WTC11 (cell line): ENCODE results near the gene WDR82. TPM values are rescaled to one million over a fixed set of nuclear protein-coding genes. Genes with fewer than 3 reads are reported as not detected.

Experiments used
- ATAC-seq: fragments of 200-7000 bp; cut with Tn5 transposase; 2 replicates; pipeline ENCODE4 v1.10.0; 2021; ENCODE audit warnings: mild to moderate bottlenecking, moderate library complexity
- CTCF ChIA-PET: fragments of 300-600 bp; sonication (Branson Sonifier 250); formaldehyde crosslinking; loops from one replicate; lab custom pipeline; 2021; ENCODE audit warnings: antibody characterized with exemption; lab: Charles Lee
- POLR2A ChIA-PET: fragments of 350-600 bp; sonication (Branson Sonifier 250); formaldehyde crosslinking; loops from one replicate; lab custom pipeline; 2021; ENCODE audit warnings: antibody characterized with exemption; lab: Charles Lee
- DNase-seq: peaks from one replicate; pipeline ENCODE4 v3.0.0; 2021; ENCODE audit warnings: low spot score
- H3K27ac Mint-ChIP-seq: 2 replicates; pipeline ENCODE4 v1.8.0; 2021; ENCODE audit warnings: mixed read lengths
- H3K27me3 Mint-ChIP-seq: 2 replicates; pipeline ENCODE4 v1.8.0; 2021; ENCODE audit warnings: low read depth, mild to moderate bottlenecking, moderate library complexity, mixed read lengths
- H3K36me3 Mint-ChIP-seq: 2 replicates; pipeline ENCODE4 v1.8.0; 2021; ENCODE audit warnings: mixed read lengths
- H3K4me1 Mint-ChIP-seq: 2 replicates; pipeline ENCODE4 v1.8.0; 2022; ENCODE audit warnings: mixed read lengths
- H3K4me3 Mint-ChIP-seq: 2 replicates; pipeline ENCODE4 v1.8.0; 2021; ENCODE audit warnings: mild to moderate bottlenecking, moderate library complexity, mixed read lengths
- H3K9me3 Mint-ChIP-seq: 2 replicates; pipeline ENCODE4 v1.8.0; 2021; ENCODE audit warnings: mixed read lengths
- CREB1 ChIP-seq: sonication (generic); formaldehyde crosslinking; IDR thresholded peaks from 2 replicates; pipeline ENCODE4 v1.8.0; 2023; ENCODE audit warnings: mild to moderate bottlenecking, missing genetic modification reagents
- CREM ChIP-seq: sonication (generic); formaldehyde crosslinking; IDR thresholded peaks from 2 replicates; pipeline ENCODE4 v1.8.1; 2022; ENCODE audit warnings: mild to moderate bottlenecking, missing genetic modification reagents, moderate library complexity
- EMX1 ChIP-seq: fragments of 250-450 bp; sonication (Bioruptor Pico); IDR thresholded peaks from 2 replicates; pipeline ENCODE4 v1.8.0; 2021; ENCODE audit warnings: mild to moderate bottlenecking
- ESRRA ChIP-seq: sonication (generic); formaldehyde crosslinking; IDR thresholded peaks from 2 replicates; pipeline ENCODE4 v1.8.1; 2022; ENCODE audit warnings: mild to moderate bottlenecking, missing genetic modification reagents, borderline replicate concordance
- ETV6 ChIP-seq: sonication (generic); formaldehyde crosslinking; IDR thresholded peaks from 2 replicates; pipeline ENCODE4 v1.8.1; 2022; ENCODE audit warnings: mild to moderate bottlenecking, missing genetic modification reagents
- GRHL2 ChIP-seq: fragments of 250-450 bp; sonication (Bioruptor Pico); IDR thresholded peaks from 2 replicates; pipeline ENCODE4 v1.8.0; 2022; ENCODE audit warnings: mild to moderate bottlenecking, moderate library complexity; ENCODE audit not compliant: insufficient replicate concordance, severe bottlenecking
- GTF2I ChIP-seq: fragments of 250-450 bp; sonication (Bioruptor Pico); conservative IDR thresholded peaks from 2 replicates; pipeline ENCODE4 v1.4.0; 2021; ENCODE audit warnings: mild to moderate bottlenecking
- HMGA2 ChIP-seq: fragments of 250-450 bp; sonication (Bioruptor Pico); IDR thresholded peaks from 2 replicates; pipeline ENCODE4 v1.4.0; 2021; ENCODE audit warnings: mild to moderate bottlenecking, moderate library complexity
- IRF2 ChIP-seq: sonication (generic); formaldehyde crosslinking; IDR thresholded peaks from 2 replicates; pipeline ENCODE4 v1.8.0; 2022; ENCODE audit warnings: low read depth, missing genetic modification reagents, borderline replicate concordance
- JAZF1 ChIP-seq: fragments of 250-450 bp; sonication (Bioruptor Pico); IDR thresholded peaks from 2 replicates; pipeline ENCODE4 v1.9.0; 2021; ENCODE audit warnings: moderate library complexity, mild to moderate bottlenecking, inconsistent platforms
- MXD4 ChIP-seq: fragments of 250-450 bp; sonication (Bioruptor Pico); IDR thresholded peaks from 2 replicates; pipeline ENCODE4 v1.8.0; 2021; ENCODE audit warnings: mild to moderate bottlenecking, moderate library complexity, borderline replicate concordance
- NFE2L1 ChIP-seq: sonication (generic); formaldehyde crosslinking; IDR thresholded peaks from 2 replicates; pipeline ENCODE4 v1.8.1; 2023; ENCODE audit warnings: missing genetic modification reagents
- NR1H2 ChIP-seq: sonication (generic); formaldehyde crosslinking; IDR thresholded peaks from 2 replicates; pipeline ENCODE4 v1.9.0; 2021; ENCODE audit warnings: mild to moderate bottlenecking, moderate library complexity, missing genetic modification reagents
- NR2C2 ChIP-seq: sonication (generic); formaldehyde crosslinking; IDR thresholded peaks from 2 replicates; pipeline ENCODE4 v1.8.0; 2022; ENCODE audit warnings: mild to moderate bottlenecking, missing genetic modification reagents
- OVOL2 ChIP-seq: fragments of 250-450 bp; sonication (Bioruptor Pico); IDR thresholded peaks from 2 replicates; pipeline ENCODE4 v1.9.0; 2021; ENCODE audit warnings: mild to moderate bottlenecking, borderline replicate concordance
- RORB ChIP-seq: fragments of 250-450 bp; sonication (Bioruptor Pico); IDR thresholded peaks from 2 replicates; pipeline ENCODE4 v1.9.0; 2021; ENCODE audit warnings: mild to moderate bottlenecking
- SMAD3 ChIP-seq: sonication (generic); formaldehyde crosslinking; IDR thresholded peaks from 2 replicates; pipeline ENCODE4 v1.8.0; 2022; ENCODE audit warnings: missing genetic modification reagents, mild to moderate bottlenecking, borderline replicate concordance
- TEAD4 ChIP-seq: sonication (generic); formaldehyde crosslinking; IDR thresholded peaks from 2 replicates; pipeline ENCODE4 v1.8.0; 2022; ENCODE audit warnings: mild to moderate bottlenecking, missing genetic modification reagents
- ZNF138 ChIP-seq: sonication (generic); formaldehyde crosslinking; conservative IDR thresholded peaks from 2 replicates; pipeline ENCODE4 v1.8.1; 2022; ENCODE audit warnings: mild to moderate bottlenecking, moderate library complexity, missing genetic modification reagents
- ZNF219 ChIP-seq: sonication (generic); formaldehyde crosslinking; IDR thresholded peaks from 2 replicates; pipeline ENCODE4 v1.8.0; 2023; ENCODE audit warnings: missing genetic modification reagents, mild to moderate bottlenecking, borderline replicate concordance
- ZNF263 ChIP-seq: sonication (generic); formaldehyde crosslinking; IDR thresholded peaks from 2 replicates; pipeline ENCODE4 v1.8.1; 2022; ENCODE audit warnings: low read depth, mild to moderate bottlenecking, moderate library complexity, missing genetic modification reagents
- ZNF416 ChIP-seq: fragments of 250-450 bp; sonication (Bioruptor Pico); IDR thresholded peaks from 2 replicates; pipeline ENCODE4 v1.9.0; 2021; ENCODE audit warnings: mild to moderate bottlenecking, inconsistent platforms
- ZNF423 ChIP-seq: fragments of 250-450 bp; sonication (Bioruptor Pico); IDR thresholded peaks from 2 replicates; pipeline ENCODE4 v2.1.2; 2022; ENCODE audit warnings: mild to moderate bottlenecking, moderate library complexity
- total RNA-seq: library from RNA; stranded (reverse); gene quantifications from 3 replicates; pipeline ENCODE4 v1.2.3, GENCODE V29; 2021
- TF ChIP-seq, protein P1 (sequence below): sonication (generic); formaldehyde crosslinking; IDR thresholded peaks from 2 replicates; pipeline ENCODE4 v1.8.1; 2022; ENCODE audit warnings: missing genetic modification reagents, borderline replicate concordance
- TF ChIP-seq, protein P2 (sequence below): sonication (generic); formaldehyde crosslinking; IDR thresholded peaks from 2 replicates; pipeline ENCODE4 v1.8.0; 2022; ENCODE audit warnings: missing genetic modification reagents
- TF ChIP-seq, protein P3 (sequence below): fragments of 250-450 bp; sonication (Bioruptor Pico); IDR thresholded peaks from 2 replicates; pipeline ENCODE4 v1.9.0; 2021; ENCODE audit warnings: moderate library complexity, mild to moderate bottlenecking, inconsistent platforms, borderline replicate concordance
- TF ChIP-seq, protein P4 (sequence below): sonication (generic); formaldehyde crosslinking; conservative IDR thresholded peaks from 2 replicates; pipeline ENCODE4 v1.8.1; 2022; ENCODE audit warnings: mild to moderate bottlenecking, missing genetic modification reagents
- TF ChIP-seq, protein P5 (sequence below): sonication (generic); formaldehyde crosslinking; IDR thresholded peaks from 2 replicates; pipeline ENCODE4 v1.8.0; 2022; ENCODE audit warnings: mild to moderate bottlenecking, missing genetic modification reagents
- TF ChIP-seq, protein P6 (sequence below): sonication (generic); formaldehyde crosslinking; IDR thresholded peaks from 2 replicates; pipeline ENCODE4 v1.8.1; 2023; ENCODE audit warnings: mild to moderate bottlenecking, missing genetic modification reagents, moderate library complexity

Gene WDR82
- total RNA-seq, 1 experiment from 2014 or later, result 69.7 TPM

DNA sequence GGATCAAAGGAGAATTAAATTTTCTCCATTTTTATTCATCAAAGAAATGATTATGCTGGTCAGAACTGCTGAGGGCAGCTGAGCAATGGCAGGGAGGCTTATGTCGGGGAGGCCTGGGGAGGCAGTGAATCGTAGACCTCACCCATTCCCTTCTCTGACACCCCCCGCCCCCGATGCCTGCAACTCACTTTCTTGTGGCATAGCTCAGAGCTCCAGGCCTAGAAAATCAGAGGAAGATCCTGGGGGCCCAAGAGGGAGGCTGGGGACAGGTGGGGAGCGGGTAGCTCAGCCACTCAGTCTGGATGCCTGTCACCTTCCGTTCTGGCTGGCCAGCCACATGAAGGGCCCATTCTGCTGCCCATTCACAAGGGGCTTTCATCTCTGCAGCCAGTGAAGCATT lies 36.6 kb upstream of the WDR82 start:
- H3K36me3 Mint-ChIP-seq, result no peaks in the 10 kb centered on the region
- POLR2A ChIA-PET, result no interaction called here
- TF ChIP-seq GTF2I (no peak), ZNF138 (CRISPR knock-in tag) (no peak), HMGA2 (CRISPR knock-in tag) (no peak), ETV6 (CRISPR knock-in tag) (no peak), NFE2L1 (CRISPR knock-in tag) (no peak), ZNF263 (CRISPR knock-in tag) (no peak), CREM (CRISPR knock-in tag) (no peak), MXD4 (no peak), RORB (CRISPR knock-in tag) (no peak), JAZF1 (no peak), ZNF416 (CRISPR knock-in tag) (no peak), GRHL2 (CRISPR knock-in tag) (no peak), ESRRA (CRISPR knock-in tag) (no peak)
- TF ChIP-seq, protein P1, sequence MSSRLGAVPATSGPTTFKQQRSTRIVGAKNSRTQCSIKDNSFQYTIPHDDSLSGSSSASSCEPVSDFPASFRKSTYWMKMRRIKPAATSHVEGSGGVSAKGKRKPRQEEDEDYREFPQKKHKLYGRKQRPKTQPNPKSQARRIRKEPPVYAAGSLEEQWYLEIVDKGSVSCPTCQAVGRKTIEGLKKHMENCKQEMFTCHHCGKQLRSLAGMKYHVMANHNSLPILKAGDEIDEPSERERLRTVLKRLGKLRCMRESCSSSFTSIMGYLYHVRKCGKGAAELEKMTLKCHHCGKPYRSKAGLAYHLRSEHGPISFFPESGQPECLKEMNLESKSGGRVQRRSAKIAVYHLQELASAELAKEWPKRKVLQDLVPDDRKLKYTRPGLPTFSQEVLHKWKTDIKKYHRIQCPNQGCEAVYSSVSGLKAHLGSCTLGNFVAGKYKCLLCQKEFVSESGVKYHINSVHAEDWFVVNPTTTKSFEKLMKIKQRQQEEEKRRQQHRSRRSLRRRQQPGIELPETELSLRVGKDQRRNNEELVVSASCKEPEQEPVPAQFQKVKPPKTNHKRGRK (CRISPR knock-in tag), result no peak
- TF ChIP-seq, protein P2, sequence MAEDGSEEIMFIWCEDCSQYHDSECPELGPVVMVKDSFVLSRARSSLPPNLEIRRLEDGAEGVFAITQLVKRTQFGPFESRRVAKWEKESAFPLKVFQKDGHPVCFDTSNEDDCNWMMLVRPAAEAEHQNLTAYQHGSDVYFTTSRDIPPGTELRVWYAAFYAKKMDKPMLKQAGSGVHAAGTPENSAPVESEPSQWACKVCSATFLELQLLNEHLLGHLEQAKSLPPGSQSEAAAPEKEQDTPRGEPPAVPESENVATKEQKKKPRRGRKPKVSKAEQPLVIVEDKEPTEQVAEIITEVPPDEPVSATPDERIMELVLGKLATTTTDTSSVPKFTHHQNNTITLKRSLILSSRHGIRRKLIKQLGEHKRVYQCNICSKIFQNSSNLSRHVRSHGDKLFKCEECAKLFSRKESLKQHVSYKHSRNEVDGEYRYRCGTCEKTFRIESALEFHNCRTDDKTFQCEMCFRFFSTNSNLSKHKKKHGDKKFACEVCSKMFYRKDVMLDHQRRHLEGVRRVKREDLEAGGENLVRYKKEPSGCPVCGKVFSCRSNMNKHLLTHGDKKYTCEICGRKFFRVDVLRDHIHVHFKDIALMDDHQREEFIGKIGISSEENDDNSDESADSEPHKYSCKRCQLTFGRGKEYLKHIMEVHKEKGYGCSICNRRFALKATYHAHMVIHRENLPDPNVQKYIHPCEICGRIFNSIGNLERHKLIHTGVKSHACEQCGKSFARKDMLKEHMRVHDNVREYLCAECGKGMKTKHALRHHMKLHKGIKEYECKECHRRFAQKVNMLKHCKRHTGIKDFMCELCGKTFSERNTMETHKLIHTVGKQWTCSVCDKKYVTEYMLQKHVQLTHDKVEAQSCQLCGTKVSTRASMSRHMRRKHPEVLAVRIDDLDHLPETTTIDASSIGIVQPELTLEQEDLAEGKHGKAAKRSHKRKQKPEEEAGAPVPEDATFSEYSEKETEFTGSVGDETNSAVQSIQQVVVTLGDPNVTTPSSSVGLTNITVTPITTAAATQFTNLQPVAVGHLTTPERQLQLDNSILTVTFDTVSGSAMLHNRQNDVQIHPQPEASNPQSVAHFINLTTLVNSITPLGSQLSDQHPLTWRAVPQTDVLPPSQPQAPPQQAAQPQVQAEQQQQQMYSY (CRISPR knock-in tag), result no peak
- TF ChIP-seq, protein P3, sequence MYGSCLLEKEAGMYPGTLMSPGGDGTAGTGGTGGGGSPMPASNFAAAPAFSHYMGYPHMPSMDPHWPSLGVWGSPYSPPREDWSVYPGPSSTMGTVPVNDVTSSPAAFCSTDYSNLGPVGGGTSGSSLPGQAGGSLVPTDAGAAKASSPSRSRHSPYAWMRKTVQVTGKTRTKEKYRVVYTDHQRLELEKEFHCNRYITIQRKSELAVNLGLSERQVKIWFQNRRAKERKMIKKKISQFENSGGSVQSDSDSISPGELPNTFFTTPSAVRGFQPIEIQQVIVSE (CRISPR knock-in tag), result no peak
- TF ChIP-seq, protein P4, sequence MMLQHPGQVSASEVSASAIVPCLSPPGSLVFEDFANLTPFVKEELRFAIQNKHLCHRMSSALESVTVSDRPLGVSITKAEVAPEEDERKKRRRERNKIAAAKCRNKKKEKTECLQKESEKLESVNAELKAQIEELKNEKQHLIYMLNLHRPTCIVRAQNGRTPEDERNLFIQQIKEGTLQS (CRISPR knock-in tag), result no peak
- TF ChIP-seq, protein P5, sequence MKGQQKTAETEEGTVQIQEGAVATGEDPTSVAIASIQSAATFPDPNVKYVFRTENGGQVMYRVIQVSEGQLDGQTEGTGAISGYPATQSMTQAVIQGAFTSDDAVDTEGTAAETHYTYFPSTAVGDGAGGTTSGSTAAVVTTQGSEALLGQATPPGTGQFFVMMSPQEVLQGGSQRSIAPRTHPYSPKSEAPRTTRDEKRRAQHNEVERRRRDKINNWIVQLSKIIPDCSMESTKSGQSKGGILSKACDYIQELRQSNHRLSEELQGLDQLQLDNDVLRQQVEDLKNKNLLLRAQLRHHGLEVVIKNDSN, result no peak
- DNase-seq (no peak), ATAC-seq (no peak)
- no peak overlapping the region for H3K27ac Mint-ChIP-seq
- CTCF ChIA-PET, result interaction anchor here (0.5 to 0.6 kb wide), 2 partner anchors 58 to 88 kb away, joined by 3 to 4 read pairs; no protein-coding TSS in a partner anchor
- H3K4me1 Mint-ChIP-seq, result peaks cover 6% of the 10 kb centered on the region; the same call in 1 of the 2 replicates
- no peaks in the 10 kb centered on the region for H3K9me3 Mint-ChIP-seq
- peaks cover 27% of the 10 kb centered on the region for H3K27me3 Mint-ChIP-seq
- H3K4me3 Mint-ChIP-seq, result no peak overlapping the region

DNA sequence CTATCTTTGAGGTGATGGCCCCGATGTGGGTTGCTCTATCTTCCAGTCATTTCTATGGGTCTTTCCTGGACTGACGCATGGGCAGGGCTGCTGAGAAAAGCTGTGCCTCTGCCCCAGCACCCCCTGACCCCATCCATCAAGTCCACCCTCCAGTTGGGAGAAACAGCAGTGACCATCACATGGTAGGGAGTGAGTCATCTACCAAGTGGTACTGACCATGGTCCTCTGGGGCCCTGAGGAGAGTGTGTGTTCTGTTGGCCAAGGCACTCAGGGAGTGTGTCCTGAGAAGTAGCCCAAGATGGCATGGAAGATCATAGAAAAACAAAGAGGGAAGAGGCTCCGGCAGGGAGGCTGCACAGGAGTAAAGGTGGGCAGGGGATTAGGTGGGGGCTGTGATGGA lies 36.0 kb upstream of the WDR82 start:
- DNase-seq (no peak), ATAC-seq (no peak)
- Mint-ChIP-seq H3K4me3 (no peak overlapping the region), H3K27me3 (peaks cover 23% of the 10 kb centered on the region), H3K27ac (no peak overlapping the region), H3K4me1 (peaks cover 6% of the 10 kb centered on the region; the same call in 1 of the 2 replicates), H3K9me3 (no peaks in the 10 kb centered on the region), H3K36me3 (no peaks in the 10 kb centered on the region)
- POLR2A ChIA-PET, result interaction anchor here (0.6 kb wide), 1 partner anchor 79 kb away, joined by 7 read pairs; no protein-coding TSS in a partner anchor
- CTCF ChIA-PET, result interaction anchor here (0.5 kb wide), 1 partner anchor 58 kb away, joined by 4 read pairs; no protein-coding TSS in a partner anchor
- TF ChIP-seq, protein P5, result no peak
- TF ChIP-seq ETV6 (CRISPR knock-in tag) (no peak), ZNF423 (CRISPR knock-in tag) (no peak), CREB1 (CRISPR knock-in tag) (no peak), SMAD3 (CRISPR knock-in tag) (no peak), NR2C2 (CRISPR knock-in tag) (no peak), EMX1 (no peak), TEAD4 (no peak), IRF2 (CRISPR knock-in tag) (no peak), NR1H2 (CRISPR knock-in tag) (no peak), ZNF219 (CRISPR knock-in tag) (no peak), OVOL2 (no peak), RORB (CRISPR knock-in tag) (no peak)
- TF ChIP-seq, protein P6, sequence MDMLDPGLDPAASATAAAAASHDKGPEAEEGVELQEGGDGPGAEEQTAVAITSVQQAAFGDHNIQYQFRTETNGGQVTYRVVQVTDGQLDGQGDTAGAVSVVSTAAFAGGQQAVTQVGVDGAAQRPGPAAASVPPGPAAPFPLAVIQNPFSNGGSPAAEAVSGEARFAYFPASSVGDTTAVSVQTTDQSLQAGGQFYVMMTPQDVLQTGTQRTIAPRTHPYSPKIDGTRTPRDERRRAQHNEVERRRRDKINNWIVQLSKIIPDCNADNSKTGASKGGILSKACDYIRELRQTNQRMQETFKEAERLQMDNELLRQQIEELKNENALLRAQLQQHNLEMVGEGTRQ (CRISPR knock-in tag), result no peak
